ENCODE measurements around the gene RNASE11. TPM values are rescaled to one million over a fixed set of nuclear protein-coding genes. Genes with fewer than 3 reads are reported as not detected.

RNASE11 gene
- total and polyA plus RNA-seq, 4 donors: not detected

- no peak overlapping the region for H3K4me3 ChIP-seq (ENCODE audit: low read depth in 1 of 3, low read length in 3 of 3)
- no peak overlapping the region for H3K9ac ChIP-seq (ENCODE audit: low read depth in 1 of 2, low read length in 2 of 2)
- TF ChIP-seq YY1 (IDR thresholded peaks at IDR 0.05): no peak
- no peak for TF ChIP-seq FOXA2 (IDR thresholded peaks at IDR 0.05)
- TF ChIP-seq RAD21 (IDR thresholded peaks at IDR 0.05): no peak
- no peak for TF ChIP-seq REST (IDR thresholded peaks at IDR 0.05)
- TF ChIP-seq, protein P1, sequence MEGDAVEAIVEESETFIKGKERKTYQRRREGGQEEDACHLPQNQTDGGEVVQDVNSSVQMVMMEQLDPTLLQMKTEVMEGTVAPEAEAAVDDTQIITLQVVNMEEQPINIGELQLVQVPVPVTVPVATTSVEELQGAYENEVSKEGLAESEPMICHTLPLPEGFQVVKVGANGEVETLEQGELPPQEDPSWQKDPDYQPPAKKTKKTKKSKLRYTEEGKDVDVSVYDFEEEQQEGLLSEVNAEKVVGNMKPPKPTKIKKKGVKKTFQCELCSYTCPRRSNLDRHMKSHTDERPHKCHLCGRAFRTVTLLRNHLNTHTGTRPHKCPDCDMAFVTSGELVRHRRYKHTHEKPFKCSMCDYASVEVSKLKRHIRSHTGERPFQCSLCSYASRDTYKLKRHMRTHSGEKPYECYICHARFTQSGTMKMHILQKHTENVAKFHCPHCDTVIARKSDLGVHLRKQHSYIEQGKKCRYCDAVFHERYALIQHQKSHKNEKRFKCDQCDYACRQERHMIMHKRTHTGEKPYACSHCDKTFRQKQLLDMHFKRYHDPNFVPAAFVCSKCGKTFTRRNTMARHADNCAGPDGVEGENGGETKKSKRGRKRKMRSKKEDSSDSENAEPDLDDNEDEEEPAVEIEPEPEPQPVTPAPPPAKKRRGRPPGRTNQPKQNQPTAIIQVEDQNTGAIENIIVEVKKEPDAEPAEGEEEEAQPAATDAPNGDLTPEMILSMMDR (IDR thresholded peaks at IDR 0.05; ENCODE audit: low read depth, low read length, missing input control): no peak
- TF ChIP-seq ATF3 (IDR thresholded peaks at IDR 0.05): no peak
- no peak for DNase-seq (ENCODE audit: low spot score)
- H3K4me1 ChIP-seq (ENCODE audit: control insufficient read depth in 4 of 4, insufficient read depth in 4 of 4, low read length in 3 of 4): peaks cover 2 to 11% (median 6%) of the 10 kb centered on the region in 4 donors
- no peaks in the 10 kb centered on the region for H3K36me3 ChIP-seq (ENCODE audit: control insufficient read depth in 4 of 4, insufficient read depth in 3 of 4, low read depth in 1 of 4, low read length in 3 of 4)
- H3K9me3 ChIP-seq (ENCODE audit: control insufficient read depth in 4 of 4, low read length in 3 of 4): peaks cover 0 to 2% (median 0%) of the 10 kb centered on the region in 4 donors
- WGBS: 63% methylated on average over 5 of the region's 5 CpGs
- H3K27ac ChIP-seq (ENCODE audit: low read depth in 1 of 2, low read length in 2 of 2): no peak overlapping the region
- H3K27me3 ChIP-seq (ENCODE audit: control insufficient read depth in 4 of 4, insufficient read depth in 4 of 4, low read length in 3 of 4): peaks cover 0 to 29% (median 12%) of the 10 kb centered on the region in 4 donors
These were observed 39.7 kb upstream of the RNASE11 start for GRCh38 chr14:20627346-20628027.

DNA sequence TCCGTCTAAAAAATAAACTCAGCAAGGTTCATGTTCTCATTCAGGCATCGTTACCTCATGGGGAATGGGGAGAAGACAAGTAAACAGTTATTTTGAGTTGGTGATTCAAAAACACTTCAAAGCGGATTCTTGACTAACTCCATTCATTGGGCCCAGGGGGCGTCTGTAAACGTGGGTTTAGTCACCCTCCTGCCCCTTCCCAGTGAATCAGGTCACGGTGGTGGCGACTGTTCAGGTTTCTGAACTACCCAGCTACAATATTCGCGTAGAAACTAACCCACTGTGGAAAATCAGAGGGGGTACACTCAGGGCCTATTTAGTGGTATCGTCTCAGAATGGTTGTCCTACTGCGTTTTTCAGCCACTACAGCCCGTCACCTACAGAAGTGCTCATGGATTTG is 38.5 kb upstream of the RNASE11 start:
- H3K27ac ChIP-seq (ENCODE audit: low read depth in 1 of 2, low read length in 2 of 2): no peak overlapping the region
- no peak overlapping the region for H3K9ac ChIP-seq (ENCODE audit: low read depth in 1 of 2, low read length in 2 of 2)
- H3K4me3 ChIP-seq (ENCODE audit: low read depth in 1 of 3, low read length in 3 of 3): no peak overlapping the region
- WGBS: 39% methylated on average over 12 of the region's 12 CpGs
- DNase-seq (ENCODE audit: low spot score): no peak
- peaks cover 0 to 4% (median 3%) of the 10 kb centered on the region in 4 donors for H3K4me1 ChIP-seq (ENCODE audit: control insufficient read depth in 4 of 4, insufficient read depth in 4 of 4, low read length in 3 of 4)
- peaks cover 0 to 24% (median 8%) of the 10 kb centered on the region in 4 donors for H3K27me3 ChIP-seq (ENCODE audit: control insufficient read depth in 4 of 4, insufficient read depth in 4 of 4, low read length in 3 of 4)
- peaks cover 0 to 2% (median 0%) of the 10 kb centered on the region in 4 donors for H3K9me3 ChIP-seq (ENCODE audit: control insufficient read depth in 4 of 4, low read length in 3 of 4)
- no peaks in the 10 kb centered on the region for H3K36me3 ChIP-seq (ENCODE audit: control insufficient read depth in 4 of 4, insufficient read depth in 3 of 4, low read depth in 1 of 4, low read length in 3 of 4)
- no peak for TF ChIP-seq HNF4G (IDR thresholded peaks at IDR 0.05)
- no peak for TF ChIP-seq ATF3 (IDR thresholded peaks at IDR 0.05)
- TF ChIP-seq RXRA (IDR thresholded peaks at IDR 0.05): no peak
- no peak for TF ChIP-seq FOXA2 (IDR thresholded peaks at IDR 0.05)
- TF ChIP-seq GABPA (IDR thresholded peaks at IDR 0.05 in 1 of 2, conservative IDR thresholded peaks at IDR 0.05 in 1 of 2): no peak
- no peak for TF ChIP-seq NR2F2 (IDR thresholded peaks at IDR 0.05)
- no peak for TF ChIP-seq JUND (IDR thresholded peaks at IDR 0.05)
- TF ChIP-seq EGR1 (IDR thresholded peaks at IDR 0.05; ENCODE audit: low read depth in 2 of 2): no peak
- no peak for TF ChIP-seq YY1 (IDR thresholded peaks at IDR 0.05)
- TF ChIP-seq SP1 (IDR thresholded peaks at IDR 0.05): no peak
- TF ChIP-seq ZBTB33 (IDR thresholded peaks at IDR 0.05): no peak
- no peak for TF ChIP-seq RAD21 (IDR thresholded peaks at IDR 0.05)
- no peak for TF ChIP-seq FOXA1 (IDR thresholded peaks at IDR 0.05)
- TF ChIP-seq, protein P2, sequence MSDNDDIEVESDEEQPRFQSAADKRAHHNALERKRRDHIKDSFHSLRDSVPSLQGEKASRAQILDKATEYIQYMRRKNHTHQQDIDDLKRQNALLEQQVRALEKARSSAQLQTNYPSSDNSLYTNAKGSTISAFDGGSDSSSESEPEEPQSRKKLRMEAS (IDR thresholded peaks at IDR 0.05): no peak
- TF ChIP-seq, protein P1 (IDR thresholded peaks at IDR 0.05; ENCODE audit: low read depth, low read length, missing input control): no peak
- no peak for TF ChIP-seq REST (IDR thresholded peaks at IDR 0.05)

Measured in liver (tissue), 9 donors.